Uterus (tissue), 4 donors: ENCODE data around the gene HSPB7. TPM values are rescaled to one million over a fixed set of nuclear protein-coding genes. Genes with fewer than 3 reads are reported as not detected.
A peak's percentile ranks its signal among the peaks of the same experiment; 100 is the strongest.

ENCODE experiments used
- DNase-seq, 2 donors: peaks; one replicate each; pipeline ENCODE4 v3.0.0-alpha.2; 2019 to 2020
- H3K27ac ChIP-seq, 2 donors: fragments of 200-600 bp; sonication (generic); 1 replicate in 1 of 2; 2 replicates in 1 of 2; pipeline ENCODE4 v1.5.1; 2016 to 2018
- H3K27me3 ChIP-seq, 2 donors: fragments of 200-600 bp; sonication (generic); one replicate each; pipeline ENCODE4 v1.5.1; 2018 to 2019; ENCODE audit warnings: control low read depth in 1 of 2
- H3K36me3 ChIP-seq, 2 donors: fragments of 200-600 bp; sonication (generic); one replicate each; pipeline ENCODE4 v1.5.1; 2019; ENCODE audit warnings: control low read depth in 1 of 2
- H3K4me1 ChIP-seq, 2 donors: fragments of 200-600 bp; sonication (generic); one replicate each; pipeline ENCODE4 v1.5.1; 2018 to 2019; ENCODE audit warnings: control low read depth in 1 of 2
- H3K4me3 ChIP-seq, 2 donors: fragments of 200-600 bp; sonication (generic); 1 replicate in 1 of 2; 2 replicates in 1 of 2; pipeline ENCODE4 v1.5.1; 2018 to 2019; ENCODE audit warnings: mild to moderate bottlenecking in 1 of 2
- H3K9me3 ChIP-seq, 2 donors: fragments of 200-600 bp; sonication (generic); one replicate each; pipeline ENCODE4 v1.5.1; 2019; ENCODE audit warnings: control low read depth in 1 of 2
- CTCF ChIP-seq, 4 experiments: fragments of 200-600 bp in 2 of 4; fragments of 450-650 bp in 2 of 4; sonication (generic) in 2 of 4; IDR thresholded peaks; one replicate each; pipeline ENCODE4 v1.5.1; 2016 to 2019; ENCODE audit warnings: antibody characterized with exemption in 4 of 4, mild to moderate bottlenecking in 2 of 4, moderate library complexity in 1 of 4
- POLR2A ChIP-seq, 2 donors: fragments of 450-650 bp; IDR thresholded peaks; one replicate each; pipeline ENCODE4 v1.6.1; 2016; ENCODE audit warnings: antibody characterized with exemption in 2 of 2, mild to moderate bottlenecking in 1 of 2, moderate library complexity in 1 of 2
- intact Hi-C: fragments of 100-400 bp; cut with DNase I; formaldehyde crosslinking; loops from one replicate; pipeline ENCODE4 v1.15.1; 2023; ENCODE audit warnings: low total_unique reads
- small RNA-seq: library from RNA; depleted of rRNA; stranded (forward); fragments of <200 nt; gene quantifications from one replicate; pipeline ENCODE3, GENCODE V24; 2016
- total RNA-seq, 4 donors: library from RNA; depleted of rRNA in 3 of 4; stranded (reverse); fragments of >200 nt in 3 of 4; gene quantifications; one replicate each; pipeline versions ENCODE4 v1.1.0 to v1.2.4, GENCODE V29; 2014 to 2023
- donor health status: DM: yes; HTN: yes; CAD: no.

The HSPB7 gene
- total RNA-seq, 4 donors from 2014 or later: 8.7 to 283 (median 22.6) TPM

GRCh38 chr1:15965228-15965767, 52.5 kb downstream of the HSPB7 start:
- peaks cover 0 to 6% of the 10 kb centered on the region in 2 donors for H3K4me1 ChIP-seq
- no peaks in the 10 kb centered on the region for H3K27me3 ChIP-seq
- no peak overlapping the region for H3K4me3 ChIP-seq
- peak overlapping the region; percentile 41 to 53 for H3K27ac ChIP-seq
- intact Hi-C loops: no loop called here
- TF ChIP-seq CTCF (IDR thresholded peaks at IDR 0.05) (no peak), POLR2A (IDR thresholded peaks at IDR 0.05) (no peak)
- no peaks in the 10 kb centered on the region for H3K36me3 ChIP-seq
- no peaks in the 10 kb centered on the region for H3K9me3 ChIP-seq
- DNase-seq: no peak

Small RNA genes lying within 50 kb of the gene (small RNA-seq; reads per million reads assigned to genes)
- gene AL355994.1 (not detected), gene AL355994.5 (not detected)

Other genes with a start within 250 kb of the HSPB7 start
- gene UQCRHL, start 210.4 kb downstream of the HSPB7 start, total RNA-seq: 1 to 10 TPM in 2 of 4 donors, under 1 TPM in 1, not detected in 1; 0.59 to 1.9 (median 1.0) TPM
- 100 to 1,000 TPM in 1 of 4 donors, 10 to 100 TPM in 3; 18.8 to 104 (median 73.8) TPM for gene SPEN, start 170.3 kb downstream of the HSPB7 start, total RNA-seq
- 100 to 1,000 TPM in 1 of 4 donors, 10 to 100 TPM in 3; 21.3 to 120 (median 70.0) TPM for gene ZBTB17, start 41.9 kb downstream of the HSPB7 start, total RNA-seq
- gene SRARP, start 13.8 kb downstream of the HSPB7 start, total RNA-seq: not detected
- gene CLCNKA, start 4.0 kb upstream of the HSPB7 start, total RNA-seq: 1 to 10 TPM in 1 of 4 donors, not detected in 3; 2.9 TPM
- 1 to 10 TPM in 2 of 4 donors, under 1 TPM in 1, not detected in 1; 0.41 to 1.9 (median 1.2) TPM for gene CLCNKB, start 25.7 kb upstream of the HSPB7 start, total RNA-seq
- under 1 TPM in 2 of 4 donors, not detected in 2; 0.28 to 0.85 TPM for gene FAM131C, start 55.6 kb upstream of the HSPB7 start, total RNA-seq
- 10 to 100 TPM in 2 of 4 donors, 1 to 10 TPM in 2; 2.4 to 32.9 (median 16.3) TPM for gene EPHA2, start 138.0 kb upstream of the HSPB7 start, total RNA-seq
- 10 to 100 TPM in 2 of 4 donors, 1 to 10 TPM in 2; 3.6 to 26.8 (median 12.2) TPM for gene ARHGEF19, start 194.6 kb upstream of the HSPB7 start, total RNA-seq
- gene CPLANE2, start 219.1 kb upstream of the HSPB7 start, total RNA-seq: 1 to 10 TPM; 5.1 to 7.4 (median 5.5) TPM